Fibroblast of lung (primary cell): Measurements from ENCODE around the gene TBC1D22B. TPM values are rescaled to one million over a fixed set of nuclear protein-coding genes. Genes with fewer than 3 reads are reported as not detected.

ENCODE experiments used
- DNase-seq, 2 donors: peaks; one replicate each; pipeline versions ENCODE4 v3.0.0 to v3.0.0-alpha.2; 2010; ENCODE audit warnings: low read depth in 2 of 2
- H2AFZ ChIP-seq: 2 replicates; pipeline ENCODE4 v1.5.1; 2012; ENCODE audit warnings: low read length, control low read depth, inconsistent platforms
- H3K27ac ChIP-seq: 2 replicates; pipeline ENCODE4 v1.5.1; 2011; ENCODE audit warnings: low read length, control low read depth; ENCODE audit not compliant: insufficient read depth
- H3K27me3 ChIP-seq: 2 replicates; pipeline ENCODE4 v1.5.1; 2011; ENCODE audit warnings: mild to moderate bottlenecking, low read length; ENCODE audit not compliant: control insufficient read depth, insufficient read depth
- H3K36me3 ChIP-seq: 2 replicates; pipeline ENCODE4 v1.5.1; 2011; ENCODE audit warnings: low read length; ENCODE audit not compliant: control insufficient read depth, insufficient read depth
- H3K4me1 ChIP-seq: 2 replicates; pipeline ENCODE4 v1.5.1; 2011; ENCODE audit warnings: low read length; ENCODE audit not compliant: control insufficient read depth, insufficient read depth; ENCODE audit errors: extremely low read depth
- H3K4me2 ChIP-seq: 2 replicates; pipeline ENCODE4 v1.5.1; 2011; ENCODE audit warnings: low read length, control low read depth; ENCODE audit not compliant: insufficient read depth; ENCODE audit errors: extremely low read depth
- H3K4me3 ChIP-seq, 4 experiments: fragments of 200-600 bp in 1 of 4; sonication (generic) in 1 of 4; replicated peaks in 1 of 4; 2 replicates each; pipeline ENCODE4 v1.5.1; 2011 to 2016; ENCODE audit warnings: low read length in 4 of 4, low read depth in 3 of 4, mild to moderate bottlenecking in 3 of 4, control low read depth in 2 of 4, inconsistent platforms in 1 of 4, mixed read lengths in 1 of 4; ENCODE audit not compliant: insufficient read depth in 1 of 4; ENCODE audit errors: control extremely low read depth in 1 of 4
- H3K79me2 ChIP-seq: 2 replicates; pipeline ENCODE4 v1.5.1; 2012; ENCODE audit warnings: mild to moderate bottlenecking, low read length, inconsistent platforms; ENCODE audit not compliant: control insufficient read depth, insufficient read depth
- H3K9ac ChIP-seq: 2 replicates; pipeline ENCODE4 v1.5.1; 2011; ENCODE audit warnings: mild to moderate bottlenecking, low read length, control low read depth; ENCODE audit not compliant: insufficient read depth
- H3K9me3 ChIP-seq: 2 replicates; pipeline ENCODE4 v1.5.1; 2012; ENCODE audit warnings: low read depth, low read length; ENCODE audit not compliant: control insufficient read depth, insufficient read depth
- H4K20me1 ChIP-seq: 2 replicates; pipeline ENCODE4 v1.5.1; 2011; ENCODE audit warnings: low read length; ENCODE audit not compliant: control insufficient read depth, insufficient read depth; ENCODE audit errors: extremely low read depth
- EZH2 ChIP-seq: IDR thresholded peaks from 2 replicates; pipeline ENCODE4 v1.5.1; 2012; ENCODE audit warnings: low read length, control low read depth, mild to moderate bottlenecking; ENCODE audit errors: missing control alignments
- polyA plus RNA-seq, 2 donors: library from polyadenylated mRNA; depleted of rRNA in 1 of 2; stranded (reverse) in 1 of 2; unstranded in 1 of 2; fragments of >200 nt; gene quantifications; 2 replicates each; pipeline ENCODE4 v1.2.1, GENCODE V29; 2011 to 2012; ENCODE audit warnings: missing spikeins in 1 of 2
- total RNA-seq: library from RNA; depleted of rRNA; stranded (reverse); fragments of >200 nt; gene quantifications from 2 replicates; pipeline ENCODE4 v1.2.1, GENCODE V29; 2014
- TF ChIP-seq, protein P1 (sequence below), 2 donors: IDR thresholded peaks in 1 of 2; conservative IDR thresholded peaks in 1 of 2; 1 replicate in 1 of 2; 2 replicates in 1 of 2; pipeline ENCODE4 v1.5.1; 2011 to 2012; ENCODE audit warnings: low read length in 2 of 2, control low read depth in 1 of 2, inconsistent platforms in 1 of 2, low read depth in 1 of 2, mild to moderate bottlenecking in 1 of 2

TBC1D22B gene
- total and polyA plus RNA-seq, 2 donors (not counting 1 experiment from before 2014, with no cell fraction given): 6.3 to 9.7 TPM

DNA sequence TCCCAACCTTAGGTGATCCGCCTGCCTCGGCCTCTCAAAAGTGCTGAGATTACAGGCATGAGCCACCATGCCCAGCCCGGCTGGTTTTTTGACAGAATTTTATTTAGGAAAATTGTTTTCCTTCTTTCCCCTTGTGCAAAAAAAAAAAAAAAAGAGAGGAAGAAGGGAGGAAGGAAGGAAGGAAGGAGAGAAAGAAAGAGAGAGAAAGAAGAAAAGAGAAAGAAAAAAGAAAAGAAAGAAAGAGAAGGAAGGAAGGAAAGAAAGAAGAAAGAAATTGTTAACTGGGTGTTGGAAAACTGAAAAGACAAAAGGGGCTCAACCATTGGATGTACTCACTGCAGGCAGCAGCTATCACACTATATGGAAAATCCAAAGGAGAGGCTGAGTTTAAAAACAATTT lies 94.8 kb downstream of the TBC1D22B start:
- Histone ChIP-seq H3K4me3 (no peak overlapping the region), H2AFZ (no peak overlapping the region), H3K4me1 (no peaks in the 10 kb centered on the region), H3K9me3 (no peaks in the 10 kb centered on the region), H3K27me3 (no peaks in the 10 kb centered on the region), H3K27ac (no peak overlapping the region), H3K36me3 (no peaks in the 10 kb centered on the region), H4K20me1 (peaks cover 2% of the 10 kb centered on the region), H3K79me2 (peaks cover 30% of the 10 kb centered on the region), H3K4me2 (no peak overlapping the region), H3K9ac (no peak overlapping the region)
- no peak for TF ChIP-seq EZH2
- TF ChIP-seq, protein P1, sequence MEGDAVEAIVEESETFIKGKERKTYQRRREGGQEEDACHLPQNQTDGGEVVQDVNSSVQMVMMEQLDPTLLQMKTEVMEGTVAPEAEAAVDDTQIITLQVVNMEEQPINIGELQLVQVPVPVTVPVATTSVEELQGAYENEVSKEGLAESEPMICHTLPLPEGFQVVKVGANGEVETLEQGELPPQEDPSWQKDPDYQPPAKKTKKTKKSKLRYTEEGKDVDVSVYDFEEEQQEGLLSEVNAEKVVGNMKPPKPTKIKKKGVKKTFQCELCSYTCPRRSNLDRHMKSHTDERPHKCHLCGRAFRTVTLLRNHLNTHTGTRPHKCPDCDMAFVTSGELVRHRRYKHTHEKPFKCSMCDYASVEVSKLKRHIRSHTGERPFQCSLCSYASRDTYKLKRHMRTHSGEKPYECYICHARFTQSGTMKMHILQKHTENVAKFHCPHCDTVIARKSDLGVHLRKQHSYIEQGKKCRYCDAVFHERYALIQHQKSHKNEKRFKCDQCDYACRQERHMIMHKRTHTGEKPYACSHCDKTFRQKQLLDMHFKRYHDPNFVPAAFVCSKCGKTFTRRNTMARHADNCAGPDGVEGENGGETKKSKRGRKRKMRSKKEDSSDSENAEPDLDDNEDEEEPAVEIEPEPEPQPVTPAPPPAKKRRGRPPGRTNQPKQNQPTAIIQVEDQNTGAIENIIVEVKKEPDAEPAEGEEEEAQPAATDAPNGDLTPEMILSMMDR (conservative IDR thresholded peaks at IDR 0.05 in 1 of 2, IDR thresholded peaks at IDR 0.05 in 1 of 2; ENCODE audit: low read depth in 1 of 2, low read length in 2 of 2): no peak
- DNase-seq: no peak

DNA sequence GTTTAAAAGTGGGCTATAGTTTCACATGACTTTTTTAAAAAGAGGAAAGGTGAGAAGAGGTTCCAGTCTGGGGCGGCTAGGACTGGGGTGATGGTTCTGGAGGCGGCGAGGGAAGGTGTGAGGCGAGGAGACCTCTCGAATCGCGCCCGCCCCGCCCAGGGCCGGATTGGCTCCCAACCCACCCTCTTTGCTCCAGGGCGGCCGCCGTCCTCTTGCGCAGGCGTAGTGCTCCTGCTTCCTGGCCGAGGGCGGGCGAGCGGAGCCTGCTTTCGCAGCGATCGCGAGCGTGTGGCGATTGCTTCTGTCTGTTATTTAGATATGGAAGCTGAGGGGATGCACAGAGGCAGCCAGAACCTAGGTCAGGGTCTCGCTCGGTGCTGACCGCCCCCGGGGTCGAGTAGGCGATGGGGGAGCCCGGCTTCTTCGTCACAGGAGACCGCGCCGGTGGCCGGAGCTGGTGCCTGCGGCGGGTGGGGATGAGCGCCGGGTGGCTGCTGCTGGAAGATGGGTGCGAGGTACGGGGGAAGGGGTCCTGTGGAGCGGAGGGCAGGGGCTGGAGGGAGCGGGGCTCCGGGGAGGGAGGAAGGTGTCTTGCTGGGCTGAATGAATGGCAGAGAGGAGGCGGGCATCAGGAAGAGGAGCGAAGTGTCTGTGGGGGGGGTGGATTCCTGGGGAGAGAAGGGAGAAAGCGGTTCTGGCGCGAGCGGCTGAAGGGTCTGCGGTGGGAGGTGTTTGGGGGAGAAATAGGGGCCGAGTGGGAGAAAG lies 96.4 kb downstream of the TBC1D22B start, which contains the start of gene RNF8:
Gene RNF8, plus strand, starts transcription at position 223 of the 765 bp plus-strand sequence. Its CDS starts 182 bp downstream, at position 405.
- Histone ChIP-seq H3K9me3 (no peaks in the 10 kb centered on the region), H3K27me3 (no peaks in the 10 kb centered on the region), H3K79me2 (peaks cover 32% of the 10 kb centered on the region), H2AFZ (peak within 1 kb of the TSS; percentile 83), H3K4me3 (peak within 1 kb of the TSS; percentile 78 to 98 (median 90)), H4K20me1 (peaks cover 2% of the 10 kb centered on the region), H3K9ac (peak within 1 kb of the TSS; percentile 80), H3K27ac (peak within 1 kb of the TSS; percentile 59), H3K36me3 (no peaks in the 10 kb centered on the region), H3K4me1 (no peaks in the 10 kb centered on the region), H3K4me2 (peak within 1 kb of the TSS; percentile 86)
- peak; percentile 87 for DNase-seq
- TF ChIP-seq EZH2: no peak
- TF ChIP-seq, protein P1 (conservative IDR thresholded peaks at IDR 0.05 in 1 of 2, IDR thresholded peaks at IDR 0.05 in 1 of 2; ENCODE audit: low read depth in 1 of 2, low read length in 2 of 2): no peak

DNA sequence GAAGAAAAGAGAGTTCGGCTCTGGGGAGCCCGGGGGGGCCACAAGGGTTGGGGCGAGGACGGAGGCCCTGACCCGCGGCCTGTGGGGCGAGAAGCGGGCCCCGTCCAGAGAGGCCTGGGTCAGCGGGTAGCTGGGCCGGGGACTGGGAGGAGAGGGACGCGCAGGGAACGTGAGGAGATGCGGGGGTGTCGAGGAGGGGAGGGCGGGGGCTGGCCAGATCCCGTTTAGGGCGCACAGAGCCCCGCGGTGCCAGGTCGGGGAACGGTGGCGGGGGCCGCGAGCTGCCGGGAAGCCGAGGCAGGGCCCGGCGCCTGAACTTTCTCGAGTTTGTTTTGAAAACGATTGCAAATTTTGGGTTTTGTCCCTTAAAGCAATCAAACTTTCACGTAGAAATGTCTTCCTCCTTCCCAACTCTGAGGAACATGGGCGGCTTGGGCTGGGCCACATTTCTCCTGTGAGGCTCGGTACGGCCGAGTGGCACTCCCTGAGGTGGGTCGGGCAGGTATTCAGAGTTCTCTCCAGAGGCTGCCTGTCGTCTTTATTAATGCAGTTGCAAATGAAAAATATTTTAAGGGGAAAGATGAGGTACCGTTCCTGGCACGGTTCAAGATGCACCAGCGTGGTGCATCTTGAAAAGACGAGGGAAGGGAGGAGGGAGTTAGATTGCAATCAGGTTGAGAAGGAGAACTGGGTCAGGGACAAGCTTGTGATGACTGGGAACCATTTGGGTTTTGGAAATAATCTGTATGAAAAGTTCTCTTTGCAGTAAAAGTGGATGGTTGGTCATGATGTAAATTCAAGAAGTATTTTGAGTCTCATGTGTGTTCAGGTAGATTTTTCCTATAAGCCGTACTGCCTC lies 97.2 kb downstream of the TBC1D22B start:
- no peaks in the 10 kb centered on the region for H3K36me3 ChIP-seq
- H3K27ac ChIP-seq: peak overlapping the region; percentile 59
- H4K20me1 ChIP-seq: peaks cover 2% of the 10 kb centered on the region
- peak overlapping the region; percentile 78 to 98 (median 90) for H3K4me3 ChIP-seq
- peak overlapping the region; percentile 83 for H2AFZ ChIP-seq
- H3K4me2 ChIP-seq: peak overlapping the region; percentile 86
- H3K4me1 ChIP-seq: no peaks in the 10 kb centered on the region
- peaks cover 32% of the 10 kb centered on the region for H3K79me2 ChIP-seq
- H3K9ac ChIP-seq: peak overlapping the region; percentile 80
- H3K9me3 ChIP-seq: no peaks in the 10 kb centered on the region
- no peaks in the 10 kb centered on the region for H3K27me3 ChIP-seq
- TF ChIP-seq EZH2: no peak
- TF ChIP-seq, protein P1 (conservative IDR thresholded peaks at IDR 0.05 in 1 of 2, IDR thresholded peaks at IDR 0.05 in 1 of 2; ENCODE audit: low read depth in 1 of 2, low read length in 2 of 2): no peak
- peak in 1 of 2 donors; percentile 49 for DNase-seq
